IMR-90 (cell line): Measurements from ENCODE around the gene TMEM245.

Experiments
- CTCF ChIP-seq: conservative IDR thresholded peaks from 2 replicates; pipeline ENCODE4 v1.5.1; 2012; ENCODE audit warnings: mild to moderate bottlenecking, low read depth, low read length, improper control_type of control experiment
- MAZ ChIP-seq: IDR thresholded peaks from 2 replicates; pipeline ENCODE4 v1.6.1; 2012; ENCODE audit warnings: low read depth, mild to moderate bottlenecking, low read length, improper control_type of control experiment, moderate library complexity, borderline replicate concordance
- MXI1 ChIP-seq: IDR thresholded peaks from 2 replicates; pipeline ENCODE4 v1.6.1; 2012; ENCODE audit warnings: low read depth, mild to moderate bottlenecking, low read length, moderate library complexity, borderline replicate concordance
- POLR2A ChIP-seq: IDR thresholded peaks from 2 replicates; pipeline ENCODE4 v1.6.1; 2012; ENCODE audit warnings: mild to moderate bottlenecking, low read depth, low read length
- RAD21 ChIP-seq: IDR thresholded peaks from 2 replicates; pipeline ENCODE4 v1.6.1; 2012; ENCODE audit warnings: low read length, improper control_type of control experiment
- RCOR1 ChIP-seq: IDR thresholded peaks from 2 replicates; pipeline ENCODE4 v1.6.1; 2012; ENCODE audit warnings: mild to moderate bottlenecking, low read length, improper control_type of control experiment; ENCODE audit not compliant: insufficient replicate concordance
- SMC3 ChIP-seq: fragments of 150-350 bp; IDR thresholded peaks from 2 replicates; pipeline ENCODE4 v1.6.1; 2016; ENCODE audit warnings: low read depth, mild to moderate bottlenecking, antibody characterized with exemption, low read length, moderate library complexity
- TF ChIP-seq, protein P1 (sequence below): fragments of 150-350 bp; IDR thresholded peaks from 2 replicates; pipeline ENCODE4 v1.6.1; 2017; ENCODE audit warnings: mild to moderate bottlenecking, antibody characterized with exemption, low read length, low read depth
- TF ChIP-seq, protein P2 (sequence below): fragments of 150-350 bp; IDR thresholded peaks from 2 replicates; pipeline ENCODE4 v1.6.1; 2016; ENCODE audit warnings: low read depth, mild to moderate bottlenecking, low read length, moderate library complexity, borderline replicate concordance

DNA sequence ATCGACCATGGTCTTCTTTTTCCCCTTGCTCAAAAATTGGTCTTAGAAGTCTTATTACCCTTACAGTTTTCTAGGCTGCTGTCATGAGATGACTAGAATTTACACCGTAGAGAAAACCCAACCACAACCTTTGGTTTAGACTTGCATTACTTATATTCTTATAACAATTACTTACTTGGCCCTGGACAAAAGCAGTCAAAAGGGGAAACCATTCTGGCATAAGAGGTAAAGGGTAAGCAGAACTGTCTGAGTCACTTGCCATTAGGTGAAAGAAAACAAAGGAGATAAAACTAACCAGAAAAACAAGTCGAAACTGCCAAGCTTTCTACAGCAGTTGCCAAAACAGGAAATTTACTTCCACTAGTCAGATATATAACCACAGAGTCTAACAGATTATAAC is 17.9 kb downstream of the TMEM245 start:
- TF ChIP-seq MAZ, result no peak
- no peak for TF ChIP-seq CTCF
- TF ChIP-seq, protein P1, sequence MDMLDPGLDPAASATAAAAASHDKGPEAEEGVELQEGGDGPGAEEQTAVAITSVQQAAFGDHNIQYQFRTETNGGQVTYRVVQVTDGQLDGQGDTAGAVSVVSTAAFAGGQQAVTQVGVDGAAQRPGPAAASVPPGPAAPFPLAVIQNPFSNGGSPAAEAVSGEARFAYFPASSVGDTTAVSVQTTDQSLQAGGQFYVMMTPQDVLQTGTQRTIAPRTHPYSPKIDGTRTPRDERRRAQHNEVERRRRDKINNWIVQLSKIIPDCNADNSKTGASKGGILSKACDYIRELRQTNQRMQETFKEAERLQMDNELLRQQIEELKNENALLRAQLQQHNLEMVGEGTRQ, result no peak
- no peak for TF ChIP-seq MXI1
- TF ChIP-seq POLR2A, result no peak
- TF ChIP-seq, protein P2, sequence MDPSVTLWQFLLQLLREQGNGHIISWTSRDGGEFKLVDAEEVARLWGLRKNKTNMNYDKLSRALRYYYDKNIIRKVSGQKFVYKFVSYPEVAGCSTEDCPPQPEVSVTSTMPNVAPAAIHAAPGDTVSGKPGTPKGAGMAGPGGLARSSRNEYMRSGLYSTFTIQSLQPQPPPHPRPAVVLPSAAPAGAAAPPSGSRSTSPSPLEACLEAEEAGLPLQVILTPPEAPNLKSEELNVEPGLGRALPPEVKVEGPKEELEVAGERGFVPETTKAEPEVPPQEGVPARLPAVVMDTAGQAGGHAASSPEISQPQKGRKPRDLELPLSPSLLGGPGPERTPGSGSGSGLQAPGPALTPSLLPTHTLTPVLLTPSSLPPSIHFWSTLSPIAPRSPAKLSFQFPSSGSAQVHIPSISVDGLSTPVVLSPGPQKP, result no peak
- no peak for TF ChIP-seq RAD21
- no peak for TF ChIP-seq RCOR1
- TF ChIP-seq SMC3, result no peak
